ENCODE measurements around the gene SP8. TPM values are rescaled to one million over a fixed set of nuclear protein-coding genes. Genes with fewer than 3 reads are reported as not detected.

SP8 gene
- total RNA-seq, 4 donors from 2014 or later = not detected

DNA sequence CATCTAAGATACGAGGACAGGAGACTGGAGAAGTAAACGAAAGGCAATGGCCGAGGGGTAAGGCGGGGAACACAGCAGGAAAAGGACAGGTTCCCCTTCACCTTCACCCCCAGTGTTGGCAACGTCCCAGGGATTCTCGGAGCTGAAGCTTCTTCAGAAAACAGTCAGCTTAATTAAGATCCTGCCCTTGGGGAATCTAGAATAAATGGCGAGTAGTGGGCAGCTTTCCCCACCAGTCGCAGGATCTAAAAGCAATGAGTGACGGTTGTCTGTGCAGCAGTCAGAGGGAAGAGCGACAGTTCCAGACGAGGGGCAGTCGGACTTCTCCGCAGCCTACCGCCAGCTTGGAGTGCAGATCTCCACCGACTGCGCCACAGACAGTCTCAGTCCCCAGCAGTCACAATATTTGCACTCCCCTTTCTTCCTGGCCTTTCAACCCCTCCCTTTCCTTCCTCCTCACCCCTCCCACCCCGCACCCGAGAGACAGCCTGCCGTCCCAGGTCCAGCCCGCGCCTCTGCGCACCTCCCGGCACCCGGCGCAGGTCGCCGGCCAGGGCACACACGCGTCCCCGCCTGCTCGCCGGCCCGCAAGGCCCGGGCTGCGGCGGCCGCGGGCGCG, 10.9 kb upstream of the SP8 start:
- H3K27me3 ChIP-seq = peaks cover 93% of the 10 kb centered on the region

DNA sequence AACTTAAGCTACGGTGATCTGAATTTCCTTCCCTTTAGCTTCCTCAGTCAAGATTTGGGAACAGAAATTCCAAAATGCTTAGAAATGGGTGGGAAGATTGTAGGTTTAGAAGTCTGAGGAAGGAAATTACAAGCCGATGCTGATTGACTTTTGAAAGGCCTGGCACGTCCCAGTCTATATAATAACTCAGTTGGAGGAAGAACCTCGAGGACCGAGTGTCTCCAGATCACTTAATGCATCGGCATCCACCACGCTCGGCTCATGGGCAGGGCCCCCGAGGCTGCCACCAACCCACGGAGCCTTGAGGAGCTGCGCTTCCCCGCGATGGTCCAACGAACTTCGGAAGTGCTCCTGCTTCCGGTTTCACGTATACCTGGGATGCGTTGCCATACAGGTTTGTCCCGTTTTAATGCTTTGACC, 10.4 kb upstream of the SP8 start:
- no peaks in the 10 kb centered on the region for H3K9me3 ChIP-seq
- H3K36me3 ChIP-seq = no peaks in the 10 kb centered on the region
- intact Hi-C loops (cut with DNase I; ENCODE audit: low total_unique reads) = loop anchor here (10.0 kb wide), 1 partner anchor 628 kb away; the partner anchor contains the start of gene SP4
- in situ Hi-C loops (cut with MboI; ENCODE audit: low pct_ligation_motif_present in 1 of 4, low pct_unique_long_range_greater_than_20kb in 1 of 4, low sequenced_read_pairs in 3 of 4) = loop anchor here (25.0 kb wide), 3 partner anchors 440 to 715 kb away; no protein-coding TSS in a partner anchor
- no peak overlapping the region for H3K27ac ChIP-seq
- 4 to 8% methylated on average over 7 to 19 of the region's 19 CpGs for WGBS, 2 donors (ENCODE audit: low coverage in 1 of 2)
- H3K4me3 ChIP-seq = peak overlapping the region in 3 of 4 donors; percentile 39 to 73 (median 51)
- H3K4me1 ChIP-seq = peaks cover 7 to 21% (median 18%) of the 10 kb centered on the region in 4 donors
- peaks cover 98% of the 10 kb centered on the region for H3K27me3 ChIP-seq
- TF ChIP-seq CTCF (IDR thresholded peaks at IDR 0.05) (no peak), POLR2AphosphoS5 (IDR thresholded peaks at IDR 0.05) (no peak), POLR2A (IDR thresholded peaks at IDR 0.05) (no peak), EP300 (IDR thresholded peaks at IDR 0.05; ENCODE audit: low read depth) (no peak)
- DNase-seq = no peak

More for the DNA sequence above, 10.9 kb upstream of the SP8 start:
- WGBS, 2 donors (ENCODE audit: low coverage in 1 of 2) = 2 to 4% methylated on average over 10 to 32 of the region's 40 CpGs
- in situ Hi-C loops (cut with MboI; ENCODE audit: low pct_ligation_motif_present in 1 of 4, low pct_unique_long_range_greater_than_20kb in 1 of 4, low sequenced_read_pairs in 3 of 4) (loop anchor here (25.0 kb wide), 3 partner anchors 440 to 715 kb away; no protein-coding TSS in a partner anchor), intact Hi-C loops (cut with DNase I; ENCODE audit: low total_unique reads) (loop anchor here (10.0 kb wide), 1 partner anchor 627 kb away; the partner anchor contains the start of gene SP4)
- H3K4me3 ChIP-seq = peak overlapping the region in 3 of 4 donors; percentile 39 to 73 (median 51)
- H3K4me1 ChIP-seq = peaks cover 7 to 21% (median 18%) of the 10 kb centered on the region in 4 donors
- no peak overlapping the region for H3K27ac ChIP-seq
- no peaks in the 10 kb centered on the region for H3K9me3 ChIP-seq
- no peak for TF ChIP-seq EP300 (IDR thresholded peaks at IDR 0.05; ENCODE audit: low read depth)
- H3K36me3 ChIP-seq = no peaks in the 10 kb centered on the region
- no peak for DNase-seq

DNA sequence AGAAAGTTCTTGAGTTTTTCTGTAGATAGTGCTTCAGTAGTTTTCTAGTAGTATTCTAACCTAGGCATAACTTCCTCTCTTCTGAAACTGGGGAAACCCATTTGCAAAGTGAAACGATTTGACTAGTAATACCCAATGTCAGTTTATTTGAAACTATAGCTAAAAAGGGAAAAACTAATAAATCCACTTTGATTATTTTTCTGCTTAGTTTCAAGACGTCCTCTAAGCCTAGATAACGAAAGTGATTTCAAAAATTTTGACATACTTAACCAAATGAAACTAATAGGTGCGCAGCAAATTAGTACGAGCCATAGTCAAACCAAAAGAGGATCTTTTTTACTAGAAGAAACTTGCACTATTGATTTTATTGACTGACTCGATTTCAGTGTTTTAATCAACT, 9.8 kb upstream of the SP8 start:
- intact Hi-C loops (cut with DNase I; ENCODE audit: low total_unique reads) = loop anchor here (10.0 kb wide), 1 partner anchor 628 kb away; the partner anchor contains the start of gene SP4
- no peak for DNase-seq
- Histone ChIP-seq H3K36me3 (no peaks in the 10 kb centered on the region), H3K27ac (no peak overlapping the region), H3K4me1 (peaks cover 7 to 21% (median 18%) of the 10 kb centered on the region in 4 donors), H3K9me3 (no peaks in the 10 kb centered on the region), H3K4me3 (no peak overlapping the region), H3K27me3 (peaks cover 98% of the 10 kb centered on the region)
- TF ChIP-seq CTCF (IDR thresholded peaks at IDR 0.05) = no peak
- TF ChIP-seq POLR2AphosphoS5 (IDR thresholded peaks at IDR 0.05) = peak in 1 of 3 donors; percentile 35
- no peak for TF ChIP-seq POLR2A (IDR thresholded peaks at IDR 0.05)
- no peak for TF ChIP-seq EP300 (IDR thresholded peaks at IDR 0.05; ENCODE audit: low read depth)
- in situ Hi-C loops (cut with MboI; ENCODE audit: low pct_ligation_motif_present in 1 of 4, low pct_unique_long_range_greater_than_20kb in 1 of 4, low sequenced_read_pairs in 3 of 4) = loop anchor here (25.0 kb wide), 3 partner anchors 441 to 716 kb away; no protein-coding TSS in a partner anchor
- 11% methylated on average over 6 of the region's 6 CpGs for WGBS, 2 donors (ENCODE audit: low coverage in 1 of 2)

DNA sequence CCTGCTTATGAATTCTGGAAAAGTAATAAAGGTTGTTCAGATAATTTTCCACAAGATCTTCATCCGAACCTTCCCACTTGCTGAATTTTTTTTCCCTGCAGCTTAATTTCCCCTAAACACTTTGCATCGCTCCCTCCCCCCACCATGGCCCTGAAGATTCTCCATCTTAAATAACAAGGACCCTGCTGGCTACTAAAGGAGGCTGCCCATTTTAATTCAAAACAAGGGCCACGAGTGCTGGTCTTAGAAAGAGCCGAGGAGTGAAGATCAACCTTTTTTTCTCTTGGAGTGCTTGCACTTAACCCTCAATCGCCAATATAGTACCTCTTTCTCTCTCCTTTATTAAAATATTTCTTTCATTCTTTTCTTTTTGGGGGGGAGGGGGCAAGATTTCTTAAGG, 9.2 kb upstream of the SP8 start:
- Histone ChIP-seq H3K27me3 (peaks cover 98% of the 10 kb centered on the region), H3K4me3 (no peak overlapping the region), H3K4me1 (peaks cover 7 to 25% (median 19%) of the 10 kb centered on the region in 4 donors), H3K36me3 (no peaks in the 10 kb centered on the region), H3K27ac (no peak overlapping the region), H3K9me3 (no peaks in the 10 kb centered on the region)
- WGBS, 2 donors (ENCODE audit: low coverage in 1 of 2) = 10 to 17% methylated on average over 5 of the region's 5 CpGs
- DNase-seq = no peak
- TF ChIP-seq POLR2AphosphoS5 (IDR thresholded peaks at IDR 0.05) (no peak), EP300 (IDR thresholded peaks at IDR 0.05; ENCODE audit: low read depth) (no peak), CTCF (IDR thresholded peaks at IDR 0.05) (no peak), POLR2A (IDR thresholded peaks at IDR 0.05) (no peak)
- intact Hi-C loops (cut with DNase I; ENCODE audit: low total_unique reads) (loop anchor here (10.0 kb wide), 1 partner anchor 629 kb away; the partner anchor contains the start of gene SP4), in situ Hi-C loops (cut with MboI; ENCODE audit: low pct_ligation_motif_present in 1 of 4, low pct_unique_long_range_greater_than_20kb in 1 of 4, low sequenced_read_pairs in 3 of 4) (loop anchor here (25.0 kb wide), 3 partner anchors 441 to 716 kb away; no protein-coding TSS in a partner anchor)

Data from transverse colon (tissue), 4 donors.